ENCODE data around the gene ZNF211. TPM values are rescaled to one million over a fixed set of nuclear protein-coding genes. Genes with fewer than 3 reads are reported as not detected.

ZNF211 gene
- total RNA-seq, 4 donors from 2014 or later = 8.2 to 11.0 (median 10.0) TPM

- no peak for TF ChIP-seq CTCF (IDR thresholded peaks at IDR 0.05; ENCODE audit: low read depth)
Measured at GRCh38 chr19:57611113-57611512, 21.9 kb upstream of the ZNF211 start.

- TF ChIP-seq CTCF (IDR thresholded peaks at IDR 0.05; ENCODE audit: low read depth) = no peak
Measured at GRCh38 chr19:57613941-57614743, 18.8 kb upstream of the ZNF211 start, which contains the start of gene ZNF134. ZNF134 (plus strand) TSS chr19:57614242; CDS start chr19:57619469, 5,227 bp downstream.

GRCh38 chr19:57615346-57615745 lies 17.6 kb upstream of the ZNF211 start:
- no peak for TF ChIP-seq CTCF (IDR thresholded peaks at IDR 0.05; ENCODE audit: low read depth)

GRCh38 chr19:57620673-57621348 lies 12.2 kb upstream of the ZNF211 start:
- TF ChIP-seq CTCF (IDR thresholded peaks at IDR 0.05; ENCODE audit: low read depth) = no peak

GRCh38 chr19:57623091-57623490 lies 9.9 kb upstream of the ZNF211 start:
- TF ChIP-seq CTCF (IDR thresholded peaks at IDR 0.05; ENCODE audit: low read depth) = no peak

- TF ChIP-seq CTCF (IDR thresholded peaks at IDR 0.05; ENCODE audit: low read depth) = no peak
Measured at GRCh38 chr19:57633832-57634131, 814 bp downstream of the ZNF211 start.

GRCh38 chr19:57637379-57637778 lies 4.4 kb downstream of the ZNF211 start:
- no peak for TF ChIP-seq CTCF (IDR thresholded peaks at IDR 0.05; ENCODE audit: low read depth)
